ENCODE measurements around the gene SPRN.
"Not testable (repeated sequence)": the region's sequence is repeated elsewhere in the genome, so short reads cannot be mapped to it uniquely, and the experiment has no call there.

SPRN gene

GRCh38 chr10:133388973-133389818 lies 35.2 kb downstream of the SPRN start:
- H3K4me3 ChIP-seq (ENCODE audit: low read depth, low read length) = no peak overlapping the region
- TF ChIP-seq, protein P1, sequence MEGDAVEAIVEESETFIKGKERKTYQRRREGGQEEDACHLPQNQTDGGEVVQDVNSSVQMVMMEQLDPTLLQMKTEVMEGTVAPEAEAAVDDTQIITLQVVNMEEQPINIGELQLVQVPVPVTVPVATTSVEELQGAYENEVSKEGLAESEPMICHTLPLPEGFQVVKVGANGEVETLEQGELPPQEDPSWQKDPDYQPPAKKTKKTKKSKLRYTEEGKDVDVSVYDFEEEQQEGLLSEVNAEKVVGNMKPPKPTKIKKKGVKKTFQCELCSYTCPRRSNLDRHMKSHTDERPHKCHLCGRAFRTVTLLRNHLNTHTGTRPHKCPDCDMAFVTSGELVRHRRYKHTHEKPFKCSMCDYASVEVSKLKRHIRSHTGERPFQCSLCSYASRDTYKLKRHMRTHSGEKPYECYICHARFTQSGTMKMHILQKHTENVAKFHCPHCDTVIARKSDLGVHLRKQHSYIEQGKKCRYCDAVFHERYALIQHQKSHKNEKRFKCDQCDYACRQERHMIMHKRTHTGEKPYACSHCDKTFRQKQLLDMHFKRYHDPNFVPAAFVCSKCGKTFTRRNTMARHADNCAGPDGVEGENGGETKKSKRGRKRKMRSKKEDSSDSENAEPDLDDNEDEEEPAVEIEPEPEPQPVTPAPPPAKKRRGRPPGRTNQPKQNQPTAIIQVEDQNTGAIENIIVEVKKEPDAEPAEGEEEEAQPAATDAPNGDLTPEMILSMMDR (IDR thresholded peaks at IDR 0.05; ENCODE audit: low read depth, low read length, missing control alignments) = no peak
- DNase-seq (ENCODE audit: low read depth) = no peak
- in situ Hi-C loops (cut with HindIII; ENCODE audit: low sequenced_read_pairs) = no loop called here

DNA sequence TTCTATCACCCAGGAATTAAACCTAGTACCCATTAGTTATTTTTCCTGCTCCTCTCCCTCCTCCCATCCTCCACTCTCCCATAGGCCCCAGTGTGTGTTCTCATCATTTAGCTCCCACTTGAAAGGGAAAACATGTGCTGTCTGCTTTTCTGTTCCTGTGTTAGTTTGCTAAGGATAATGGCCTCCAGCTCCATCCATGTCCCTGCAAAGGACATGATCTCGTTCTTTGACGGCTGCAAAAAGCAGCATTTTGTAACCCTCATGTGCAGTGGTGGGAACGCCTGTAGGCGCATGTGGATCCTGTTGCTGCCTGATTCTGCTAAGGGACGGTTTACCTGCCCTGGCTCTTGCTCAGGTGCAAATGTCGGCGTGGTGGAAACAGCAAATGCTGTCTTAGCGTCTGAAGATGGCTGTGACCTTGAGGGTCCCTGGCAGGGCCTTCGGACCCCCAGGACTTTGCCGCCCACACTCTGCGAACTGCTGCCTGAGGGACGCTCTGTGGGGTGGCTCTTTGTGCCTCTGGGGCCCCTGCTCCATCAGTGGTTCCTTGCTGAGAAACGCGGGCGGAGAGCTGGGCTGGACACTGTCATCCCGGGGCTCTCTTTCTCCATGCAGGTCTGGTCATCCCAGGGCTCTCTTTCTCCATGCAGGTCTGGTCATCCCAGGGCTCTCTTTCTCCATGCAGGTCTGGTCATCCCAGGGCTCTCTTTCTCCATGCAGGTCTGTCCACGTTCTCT lies 36.0 kb downstream of the SPRN start:
- DNase-seq (ENCODE audit: low read depth) = no peak
- in situ Hi-C loops (cut with HindIII; ENCODE audit: low sequenced_read_pairs) = no loop called here
- no peak overlapping the region for H3K4me3 ChIP-seq (ENCODE audit: low read depth, low read length)
- TF ChIP-seq, protein P1 (IDR thresholded peaks at IDR 0.05; ENCODE audit: low read depth, low read length, missing control alignments) = no peak

- H3K4me3 ChIP-seq (ENCODE audit: low read depth, low read length); DNase-seq (ENCODE audit: low read depth); in situ Hi-C loops (cut with HindIII; ENCODE audit: low sequenced_read_pairs): not testable (repeated sequence)
Observed at GRCh38 chr10:133386951-133387350, 37.5 kb downstream of the SPRN start.

GRCh38 chr10:133385214-133385613 lies 39.2 kb downstream of the SPRN start:
- TF ChIP-seq, protein P1 (IDR thresholded peaks at IDR 0.05; ENCODE audit: low read depth, low read length, missing control alignments) = no peak
- H3K4me3 ChIP-seq (ENCODE audit: low read depth, low read length) = no peak overlapping the region
- no peak for DNase-seq (ENCODE audit: low read depth)
- in situ Hi-C loops (cut with HindIII; ENCODE audit: low sequenced_read_pairs) = no loop called here

- DNase-seq (ENCODE audit: low read depth) = no peak
- H3K4me3 ChIP-seq (ENCODE audit: low read depth, low read length) = no peak overlapping the region
- in situ Hi-C loops (cut with HindIII; ENCODE audit: low sequenced_read_pairs) = no loop called here
- TF ChIP-seq, protein P1 (IDR thresholded peaks at IDR 0.05; ENCODE audit: low read depth, low read length, missing control alignments) = no peak
Observed at GRCh38 chr10:133384071-133384470, 40.4 kb downstream of the SPRN start.

GRCh38 chr10:133383551-133383950 lies 40.9 kb downstream of the SPRN start:
- in situ Hi-C loops (cut with HindIII; ENCODE audit: low sequenced_read_pairs) = no loop called here
- no peak for DNase-seq (ENCODE audit: low read depth)
- no peak overlapping the region for H3K4me3 ChIP-seq (ENCODE audit: low read depth, low read length)
- TF ChIP-seq, protein P1 (IDR thresholded peaks at IDR 0.05; ENCODE audit: low read depth, low read length, missing control alignments) = no peak

DNA sequence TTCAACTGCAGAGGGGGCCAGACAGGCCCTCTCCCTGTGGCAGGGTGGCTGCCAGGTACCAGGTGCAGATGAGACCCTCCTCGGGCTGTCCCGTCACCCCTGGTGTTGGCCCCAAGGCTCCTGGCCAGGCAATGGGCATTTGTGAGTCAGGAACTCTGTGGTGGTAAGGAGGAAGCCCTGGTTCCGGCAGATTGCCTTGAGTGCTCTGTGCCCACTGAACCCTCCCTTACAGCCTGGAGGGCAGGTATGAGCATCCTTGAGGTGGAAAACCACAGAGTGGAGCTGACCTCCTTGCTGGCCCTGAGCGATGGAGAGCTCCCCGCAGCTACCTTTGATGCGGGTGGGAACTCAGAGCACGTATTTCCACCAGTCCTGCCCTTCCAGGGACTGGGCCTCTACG lies 43.4 kb downstream of the SPRN start:
- no peak for DNase-seq (ENCODE audit: low read depth)
- in situ Hi-C loops (cut with HindIII; ENCODE audit: low sequenced_read_pairs) = no loop called here
- no peak overlapping the region for H3K4me3 ChIP-seq (ENCODE audit: low read depth, low read length)
- TF ChIP-seq, protein P1 (IDR thresholded peaks at IDR 0.05; ENCODE audit: low read depth, low read length, missing control alignments) = no peak

Measured in astrocyte of the cerebellum (primary cell).